Panc1 (cell line): ENCODE measurements around the gene DOCK8. TPM values are rescaled to one million over a fixed set of nuclear protein-coding genes. Genes with fewer than 3 reads are reported as not detected.

Source experiments
- ATAC-seq: fragments of 200-7000 bp; cut with Tn5 transposase; 2 replicates; pipeline ENCODE4 v1.9.1; 2020; ENCODE audit warnings: mild to moderate bottlenecking, moderate library complexity
- BruUV-seq: library from RNA; stranded (reverse); fragments of 400-500 nt; replicated peaks from 2 replicates; lab custom pipeline; 2021; lab: Mats Ljungman, UMichigan
- CTCF ChIA-PET: fragments of 300-600 bp; sonication (Branson Sonifier 250); formaldehyde crosslinking; loops from one replicate; lab custom pipeline; 2022; ENCODE audit warnings: antibody characterized with exemption; lab: Charles Lee
- POLR2A ChIA-PET: fragments of 300-600 bp; sonication (Branson Sonifier 250); formaldehyde crosslinking; loops from one replicate; lab custom pipeline; 2022; ENCODE audit warnings: antibody characterized with exemption; lab: Charles Lee
- DNase-seq: peaks from one replicate; pipeline ENCODE4 v3.0.0-alpha.2; 2010; ENCODE audit warnings: low read depth, low spot score
- H3K27ac ChIP-seq: 2 replicates; pipeline ENCODE4 v1.5.1; 2011; ENCODE audit warnings: mild to moderate bottlenecking, low read length, inconsistent platforms
- H3K27me3 ChIP-seq: fragments of 200-500 bp; sonication (Bioruptor generic); 2 replicates; pipeline ENCODE4 v1.6.0; 2014; ENCODE audit warnings: low read length, inconsistent platforms; ENCODE audit not compliant: control insufficient read depth, insufficient read depth
- H3K36me3 ChIP-seq: fragments of 200-500 bp; sonication (Bioruptor generic); 2 replicates; pipeline ENCODE4 v1.5.1; 2014; ENCODE audit warnings: inconsistent platforms, mild to moderate bottlenecking, low read length, moderate library complexity; ENCODE audit not compliant: control insufficient read depth, insufficient read depth
- H3K4me1 ChIP-seq: 2 replicates; pipeline ENCODE4 v1.5.1; 2011; ENCODE audit warnings: inconsistent platforms, mild to moderate bottlenecking, low read length, moderate library complexity; ENCODE audit not compliant: control insufficient read depth, insufficient read depth
- H3K4me3 ChIP-seq, 2 experiments: 2 replicates each; pipeline ENCODE4 v1.5.1; 2011 to 2012; ENCODE audit warnings: low read depth in 2 of 2, low read length in 2 of 2, mild to moderate bottlenecking in 2 of 2, inconsistent platforms in 1 of 2, moderate library complexity in 1 of 2
- H3K9me3 ChIP-seq: fragments of 200-500 bp; sonication (Bioruptor generic); 2 replicates; pipeline ENCODE4 v1.5.1; 2014; ENCODE audit warnings: low read depth, mild to moderate bottlenecking, inconsistent platforms, low read length, moderate library complexity; ENCODE audit not compliant: control insufficient read depth, insufficient read depth
- CTCF ChIP-seq: fragments of 450-650 bp; IDR thresholded peaks from 2 replicates; pipeline ENCODE4 v1.5.1; 2017; ENCODE audit warnings: mild to moderate bottlenecking
- POLR2AphosphoS5 ChIP-seq: IDR thresholded peaks from 2 replicates; pipeline ENCODE4 v1.6.1; 2012; ENCODE audit warnings: mild to moderate bottlenecking, low read depth, low read length, moderate library complexity
- REST ChIP-seq, 2 experiments: IDR thresholded peaks; 2 replicates each; pipeline ENCODE4 v1.6.1; 2011 to 2012; ENCODE audit warnings: low read depth in 2 of 2, control low read depth in 1 of 2, low read length in 1 of 2, mild to moderate bottlenecking in 1 of 2, moderate library complexity in 1 of 2; ENCODE audit not compliant: insufficient read depth in 1 of 2
- SIN3A ChIP-seq: IDR thresholded peaks from 2 replicates; pipeline ENCODE4 v1.6.1; 2012; ENCODE audit warnings: low read depth, mild to moderate bottlenecking, low read length, moderate library complexity, borderline replicate concordance; ENCODE audit not compliant: insufficient read depth
- TCF7L2 ChIP-seq: IDR thresholded peaks from 2 replicates; pipeline ENCODE4 v1.6.1; 2011; ENCODE audit warnings: mild to moderate bottlenecking, low read depth, low read length, inconsistent platforms
- in situ Hi-C: cut with HindIII; loops from 2 replicates; pipeline ENCODE4 v1.10.0; 2016; ENCODE audit warnings: low sequenced_read_pairs, low pct_unique_long_range_greater_than_20kb
- intact Hi-C: fragments of 100-400 bp; cut with micrococcal nuclease; formaldehyde crosslinking; loops from one replicate; pipeline ENCODE4 v1.10.0; 2022; ENCODE audit not compliant: unreplicated experiment
- total RNA-seq: library from RNA; stranded (reverse); gene quantifications from one replicate; pipeline ENCODE4 v1.2.1, GENCODE V29; 2021; ENCODE audit not compliant: unreplicated experiment

Gene DOCK8
- total RNA-seq, 1 experiment from 2014 or later: 1.4 TPM

GRCh38 chr9:270657-271237 is 56.1 kb downstream of the DOCK8 start:
- no TSS peak for BruUV-seq
- in situ Hi-C loops (no loop called here), intact Hi-C loops (no loop called here)
- Histone ChIP-seq H3K4me3 (no peak overlapping the region), H3K27me3 (no peaks in the 10 kb centered on the region), H3K4me1 (no peaks in the 10 kb centered on the region), H3K9me3 (no peaks in the 10 kb centered on the region), H3K36me3 (no peaks in the 10 kb centered on the region), H3K27ac (no peak overlapping the region)
- ATAC-seq (no peak), DNase-seq (no peak)
- ChIA-PET CTCF (no interaction called here), POLR2A (no interaction called here)
- TF ChIP-seq CTCF (no peak), SIN3A (no peak), REST (IDR thresholded peaks at IDR 0.05; ENCODE audit: insufficient read depth in 1 of 2, low read depth in 2 of 2, low read length in 1 of 2) (no peak), TCF7L2 (no peak), POLR2AphosphoS5 (no peak)

GRCh38 chr9:272251-273213 is 57.9 kb downstream of the DOCK8 start:
- intact Hi-C loops (no loop called here), in situ Hi-C loops (no loop called here)
- no peak overlapping the region for H3K4me3 ChIP-seq
- POLR2A ChIA-PET: no interaction called here
- TF ChIP-seq CTCF (no peak), TCF7L2 (no peak), POLR2AphosphoS5 (no peak), REST (IDR thresholded peaks at IDR 0.05; ENCODE audit: insufficient read depth in 1 of 2, low read depth in 2 of 2, low read length in 1 of 2) (no peak), SIN3A (no peak)
- H3K9me3 ChIP-seq: no peaks in the 10 kb centered on the region
- H3K4me1 ChIP-seq: no peaks in the 10 kb centered on the region
- no peaks in the 10 kb centered on the region for H3K36me3 ChIP-seq
- ATAC-seq (no peak), DNase-seq (no peak)
- H3K27ac ChIP-seq: no peak overlapping the region
- no peaks in the 10 kb centered on the region for H3K27me3 ChIP-seq
- no TSS peak for BruUV-seq
- CTCF ChIA-PET: no interaction called here
